Adrenal gland (tissue), 12 donors: Measurements from ENCODE around the gene PDE10A. TPM values are rescaled to one million over a fixed set of nuclear protein-coding genes. Genes with fewer than 3 reads are reported as not detected.

ENCODE experiments used
- DNase-seq, 7 donors: peaks; one replicate each; pipeline ENCODE4 v3.0.0-alpha.2; 2019 to 2020
- H3K27ac ChIP-seq, 5 donors: fragments of 200-600 bp; sonication (generic) in 4 of 5; 1 replicate in 3 of 5; 2 replicates in 2 of 5; pipeline versions ENCODE4 v1.5.1 to v1.8.0; 2016 to 2020; ENCODE audit warnings: mild to moderate bottlenecking in 1 of 5
- H3K27me3 ChIP-seq: fragments of 200-600 bp; 2 replicates; pipeline ENCODE4 v1.8.0; 2021
- H3K36me3 ChIP-seq, 2 donors: fragments of 200-600 bp; replicated peaks in 1 of 2; 1 replicate in 1 of 2; 2 replicates in 1 of 2; pipeline versions ENCODE4 v1.5.1 to v1.8.0; 2018 to 2022
- H3K4me1 ChIP-seq, 2 donors: fragments of 200-600 bp; replicated peaks in 1 of 2; 1 replicate in 1 of 2; 2 replicates in 1 of 2; pipeline versions ENCODE4 v1.5.1 to v1.8.0; 2018 to 2021
- H3K4me3 ChIP-seq, 4 donors: fragments of 200-600 bp; sonication (generic) in 3 of 4; one replicate each; pipeline ENCODE4 v1.5.1; 2016 to 2018
- H3K9me3 ChIP-seq, 3 donors: fragments of 200-600 bp; sonication (generic) in 1 of 3; replicated peaks in 1 of 3; 1 replicate in 2 of 3; 2 replicates in 1 of 3; pipeline versions ENCODE4 v1.5.1 to v1.8.0; 2016 to 2021
- CTCF ChIP-seq, 6 experiments: fragments of 450-650 bp in 4 of 6; fragments of 200-600 bp in 2 of 6; sonication (generic) in 1 of 6; IDR thresholded peaks; 1 replicate in 5 of 6; 2 replicates in 1 of 6; pipeline versions ENCODE4 v1.5.1 to v1.8.0; 2016 to 2021; ENCODE audit warnings: antibody characterized with exemption in 6 of 6, mild to moderate bottlenecking in 2 of 6, moderate library complexity in 1 of 6
- POLR2A ChIP-seq, 2 donors: fragments of 450-650 bp; IDR thresholded peaks; one replicate each; pipeline ENCODE4 v1.6.1; 2017; ENCODE audit warnings: antibody characterized with exemption in 2 of 2, mild to moderate bottlenecking in 2 of 2, moderate library complexity in 1 of 2
- WGBS, 4 donors: extraction: QIAGEN DNeasy Blood & Tissue Kit in 2 of 4; methylation state at CpG; one replicate each; pipeline versions ENCODE4 v1.1.5 to v1.1.7; 2013 to 2017; 5-methylcytosine and 5-hydroxymethylcytosine counted together
- intact Hi-C, 2 donors: fragments of 100-400 bp; cut with DNase I; formaldehyde crosslinking; loops; one replicate each; pipeline versions ENCODE4 v1.14.1 to v1.15.0; 2022 to 2023
- polyA plus RNA-seq, 3 donors: library from polyadenylated mRNA; stranded (reverse); fragments of 200-250 nt in 2 of 3; fragments of 350-450 nt in 1 of 3; fragmentation: Illumina TruSeq in 1 of 3; extraction: RNeasy Lipid Tissue Mini Kit (QIAGEN cat#74804) in 1 of 3; gene quantifications; one replicate each; pipeline ENCODE4 v1.2.3, GENCODE V29; 2013 to 2014
- total RNA-seq, 9 donors: library from RNA; depleted of rRNA in 4 of 9; stranded (reverse); fragments of >200 nt in 4 of 9; fragments of 120-200 nt in 1 of 9; fragmentation: NEBNext Ultra II Directional in 1 of 9; extraction: Animal tissue kit (Norgen Biotek cat#: 25700) in 1 of 9; gene quantifications; one replicate each; pipeline versions ENCODE4 v1.1.0 to v1.2.4, GENCODE V29; 2013 to 2023
- donor health status: healthy with polysubstance abuse.
- donor health status: Bipolar disorder and iron deficiency.
- donor health status: DM: yes; HTN: yes; CAD: no.
- donor health status: DM: no; HTN: no; CAD: no.
- donor health status: DM: no; HTN: no; CAD: no.
- donor health status: DM: yes; HTN: yes; CAD: no.

The PDE10A gene
- total and polyA plus RNA-seq, 12 donors: 4.0 to 199 (median 27.8) TPM

DNA sequence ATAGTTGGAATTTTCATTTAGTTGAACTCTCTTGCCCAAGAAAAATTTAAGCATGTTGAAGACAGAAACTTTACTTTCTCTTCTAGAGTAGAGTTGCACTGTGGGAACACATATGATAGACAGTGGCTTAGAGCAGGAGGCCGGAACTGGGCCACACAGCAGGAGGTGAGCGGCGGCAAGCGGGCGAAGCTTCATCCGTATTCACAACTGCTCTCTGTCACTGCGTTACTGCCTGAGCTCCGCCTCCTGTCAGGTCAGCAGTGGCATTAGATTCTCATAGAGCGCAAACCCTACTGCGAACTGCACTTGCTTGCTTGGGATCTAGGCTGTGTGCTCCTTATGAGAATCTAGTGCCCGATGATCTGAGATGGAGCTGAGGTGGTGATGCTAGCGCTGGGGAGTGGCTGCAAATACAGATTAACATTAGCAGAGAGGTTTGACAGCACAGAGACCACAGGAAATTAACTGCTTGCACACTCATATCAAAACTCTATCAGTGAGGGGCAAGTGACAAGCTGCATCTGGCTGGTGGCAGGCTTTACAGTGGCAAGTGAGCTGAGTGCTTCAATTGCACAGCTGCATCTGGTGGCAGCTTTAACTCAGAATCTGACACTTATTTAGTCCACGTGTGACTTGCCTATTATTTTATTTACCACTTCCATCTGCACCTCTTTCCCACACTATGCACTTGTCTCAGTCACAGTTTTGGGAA lies 178.7 kb downstream of the PDE10A start:
- TF ChIP-seq POLR2A (IDR thresholded peaks at IDR 0.05) (no peak), CTCF (IDR thresholded peaks at IDR 0.05) (no peak)
- no peaks in the 10 kb centered on the region for H3K36me3 ChIP-seq
- no peaks in the 10 kb centered on the region for H3K4me1 ChIP-seq
- no peaks in the 10 kb centered on the region for H3K27me3 ChIP-seq
- WGBS, 4 donors: 82 to 95% (median 90%) methylated on average over 11 to 13 of the region's 13 CpGs
- no peak overlapping the region for H3K27ac ChIP-seq
- no peak for DNase-seq
- no peak overlapping the region for H3K4me3 ChIP-seq
- no peaks in the 10 kb centered on the region for H3K9me3 ChIP-seq
- intact Hi-C loops: no loop called here

GRCh38 chr6:165481921-165482320 lies 181.1 kb downstream of the PDE10A start:
- Histone ChIP-seq H3K36me3 (no peaks in the 10 kb centered on the region), H3K9me3 (no peaks in the 10 kb centered on the region), H3K4me1 (no peaks in the 10 kb centered on the region), H3K27ac (no peak overlapping the region), H3K27me3 (no peaks in the 10 kb centered on the region), H3K4me3 (no peak overlapping the region)
- no peak for TF ChIP-seq CTCF (IDR thresholded peaks at IDR 0.05)
- TF ChIP-seq POLR2A (IDR thresholded peaks at IDR 0.05): no peak
- 88 to 99% (median 95%) methylated on average over 4 of the region's 4 CpGs for WGBS, 4 donors
- no peak for DNase-seq
- intact Hi-C loops: no loop called here

DNA sequence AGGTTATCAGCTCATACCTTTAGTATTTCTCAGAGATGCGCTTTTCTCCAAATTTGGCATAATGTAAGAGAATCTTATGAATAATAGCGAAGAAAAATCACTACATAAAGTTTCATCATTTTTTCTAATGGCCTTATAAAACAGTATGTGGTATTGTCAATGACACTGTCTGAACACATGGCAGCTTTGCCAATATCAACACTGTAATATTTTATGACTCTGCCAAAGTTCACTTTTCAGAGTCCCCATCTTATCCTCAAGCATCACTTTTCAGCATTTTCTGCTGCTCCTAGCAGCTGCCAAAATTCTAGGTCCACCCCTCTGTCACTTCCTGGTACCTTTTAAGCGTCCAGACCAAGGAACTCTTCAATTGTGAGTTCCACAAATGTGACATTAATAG lies 182.1 kb downstream of the PDE10A start:
- 69 to 95% (median 92%) methylated on average over 3 of the region's 3 CpGs for WGBS, 4 donors
- intact Hi-C loops: no loop called here

GRCh38 chr6:165478581-165478980 lies 184.5 kb downstream of the PDE10A start:
- H3K9me3 ChIP-seq: no peaks in the 10 kb centered on the region
- DNase-seq: no peak
- intact Hi-C loops: no loop called here
- TF ChIP-seq CTCF (IDR thresholded peaks at IDR 0.05) (no peak), POLR2A (IDR thresholded peaks at IDR 0.05) (no peak)
- H3K27me3 ChIP-seq: no peaks in the 10 kb centered on the region
- no peaks in the 10 kb centered on the region for H3K36me3 ChIP-seq
- 92 to 100% (median 97%) methylated on average over 1 of the region's 1 CpG for WGBS, 4 donors
- no peaks in the 10 kb centered on the region for H3K4me1 ChIP-seq
- no peak overlapping the region for H3K4me3 ChIP-seq
- no peak overlapping the region for H3K27ac ChIP-seq

More for the DNA sequence above, 182.1 kb downstream of the PDE10A start:
- Histone ChIP-seq H3K27ac (no peak overlapping the region), H3K36me3 (no peaks in the 10 kb centered on the region), H3K4me1 (no peaks in the 10 kb centered on the region), H3K4me3 (no peak overlapping the region), H3K27me3 (no peaks in the 10 kb centered on the region), H3K9me3 (no peaks in the 10 kb centered on the region)
- TF ChIP-seq CTCF (IDR thresholded peaks at IDR 0.05): no peak
- no peak for TF ChIP-seq POLR2A (IDR thresholded peaks at IDR 0.05)
- no peak for DNase-seq
